Measurements from ENCODE around the gene CHST13.

Gene CHST13, protein sequence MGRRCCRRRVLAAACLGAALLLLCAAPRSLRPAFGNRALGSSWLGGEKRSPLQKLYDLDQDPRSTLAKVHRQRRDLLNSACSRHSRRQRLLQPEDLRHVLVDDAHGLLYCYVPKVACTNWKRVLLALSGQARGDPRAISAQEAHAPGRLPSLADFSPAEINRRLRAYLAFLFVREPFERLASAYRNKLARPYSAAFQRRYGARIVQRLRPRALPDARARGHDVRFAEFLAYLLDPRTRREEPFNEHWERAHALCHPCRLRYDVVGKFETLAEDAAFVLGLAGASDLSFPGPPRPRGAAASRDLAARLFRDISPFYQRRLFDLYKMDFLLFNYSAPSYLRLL

DNA sequence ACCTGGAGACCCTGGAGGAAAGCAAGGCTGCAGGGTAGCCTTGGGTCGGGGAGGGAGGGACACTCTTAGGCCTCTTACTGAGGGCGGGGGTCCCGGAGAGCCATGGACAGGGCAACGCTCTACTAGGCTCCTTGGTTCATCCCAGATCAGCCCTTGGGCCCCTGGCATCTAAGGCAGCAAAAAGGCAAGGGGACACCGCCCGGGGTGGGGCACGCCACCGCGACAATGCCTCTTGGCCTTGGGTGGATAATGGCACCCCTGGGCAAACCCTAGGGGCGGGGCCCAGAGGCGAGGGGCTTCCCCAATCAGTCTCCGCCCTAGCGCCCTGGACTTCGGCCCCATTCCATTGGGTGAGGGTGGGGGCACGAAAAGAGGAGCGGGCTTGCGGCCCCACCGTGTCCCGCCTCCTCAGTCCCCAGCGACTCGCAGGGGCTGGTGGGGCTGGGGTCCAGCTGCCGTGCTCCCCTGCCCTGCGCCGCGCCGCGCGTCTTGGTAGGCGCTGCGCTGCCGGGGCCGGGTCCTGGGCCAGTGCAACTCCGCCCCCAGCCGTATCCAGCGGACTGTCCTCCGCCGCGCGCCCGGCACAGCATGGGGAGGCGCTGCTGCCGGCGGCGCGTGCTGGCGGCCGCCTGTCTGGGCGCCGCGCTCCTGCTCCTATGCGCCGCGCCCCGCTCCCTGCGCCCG is at the start of gene CHST13:
TSS of gene CHST13 (plus strand) at position 411 of the 684 bp plus-strand sequence. CDS start at position 589, 178 bp downstream.
- DNase-seq: no peak

DNA sequence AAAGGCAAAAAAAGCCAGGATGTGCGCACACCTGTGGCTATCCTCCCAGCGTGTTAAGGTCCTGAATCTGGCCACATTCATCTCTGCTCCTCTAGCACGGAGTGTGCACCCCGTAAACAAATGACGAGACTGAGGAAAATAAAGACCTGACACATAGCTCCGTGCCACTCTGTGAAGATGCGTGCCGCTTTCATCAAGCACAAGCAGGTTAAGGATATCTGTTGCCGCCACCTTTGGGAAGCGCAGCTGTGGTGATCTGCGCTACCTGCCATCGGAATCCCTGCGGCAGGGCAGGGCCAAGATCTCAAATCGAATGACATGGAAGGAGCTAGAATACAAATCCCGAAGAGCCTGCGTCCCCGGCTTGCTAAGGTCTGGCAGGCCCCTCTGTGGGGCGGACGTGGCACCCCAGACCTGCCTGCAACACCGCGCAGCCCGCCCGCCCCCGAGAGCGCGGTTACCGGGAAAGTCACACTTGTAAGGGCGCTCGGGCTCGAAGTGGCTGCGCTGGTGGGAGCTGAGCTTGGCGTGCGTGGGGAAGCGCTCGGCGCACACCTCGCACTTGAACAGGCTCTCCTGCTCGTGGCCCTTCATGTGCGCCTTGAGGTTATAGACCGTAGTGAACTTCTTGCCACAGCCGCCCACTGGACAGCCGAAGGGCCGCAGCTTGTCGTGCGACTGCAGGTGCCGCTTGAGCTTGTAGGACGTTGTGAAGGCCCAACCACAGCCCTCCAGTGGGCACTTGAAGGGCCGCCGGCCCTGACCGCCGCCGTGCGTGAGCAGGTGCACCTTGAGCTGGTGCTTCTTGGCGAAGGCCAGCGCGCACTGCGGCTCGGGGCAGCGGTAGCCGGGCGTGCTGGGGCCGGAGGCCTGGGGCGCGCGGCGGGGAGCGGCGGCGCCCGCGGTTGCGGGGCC is 49.2 kb upstream of the CHST13 start:
- DNase-seq: no peak

DNA sequence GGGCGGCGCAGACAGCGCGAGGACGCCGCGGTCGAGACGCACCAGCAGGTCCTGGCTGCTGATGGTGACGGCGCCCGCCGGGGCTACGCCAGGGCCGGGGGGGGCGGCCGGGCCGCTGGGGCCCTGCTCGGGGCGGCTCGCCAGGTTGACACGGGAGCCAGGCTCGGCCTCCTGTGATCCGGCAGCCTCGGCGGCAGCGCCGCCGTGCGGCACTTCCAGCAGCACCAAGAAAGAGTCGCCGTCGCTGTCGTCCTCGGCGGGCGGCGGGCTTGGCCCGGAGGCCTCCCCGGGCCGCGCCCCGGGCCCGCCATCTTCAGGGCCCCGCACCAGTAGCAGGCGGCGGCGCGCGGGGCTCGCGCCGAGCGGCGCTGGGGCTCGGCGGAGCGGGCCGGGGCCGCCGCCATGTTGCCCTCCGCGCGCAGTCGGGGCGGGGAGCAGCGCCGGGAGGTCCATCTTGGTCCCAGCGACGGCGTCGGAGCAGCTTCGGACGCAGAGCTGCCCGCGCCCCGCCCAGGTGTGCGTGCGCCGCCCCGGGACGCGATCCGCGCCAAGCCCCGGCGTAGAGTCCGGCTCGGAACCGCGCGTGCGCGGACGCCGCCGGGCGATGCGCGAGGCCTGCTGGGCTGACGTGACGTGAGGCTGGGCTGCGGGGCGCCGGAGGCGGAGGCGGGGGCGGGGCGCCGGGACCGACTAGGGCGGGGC is 48.4 kb upstream of the CHST13 start, which contains the start of gene ZXDC:
TSS of gene ZXDC (minus strand) at position 479 of the 702 bp plus-strand sequence. CDS start at position 453, 26 bp downstream.
- peak; percentile 15 to 57 for DNase-seq

DNA sequence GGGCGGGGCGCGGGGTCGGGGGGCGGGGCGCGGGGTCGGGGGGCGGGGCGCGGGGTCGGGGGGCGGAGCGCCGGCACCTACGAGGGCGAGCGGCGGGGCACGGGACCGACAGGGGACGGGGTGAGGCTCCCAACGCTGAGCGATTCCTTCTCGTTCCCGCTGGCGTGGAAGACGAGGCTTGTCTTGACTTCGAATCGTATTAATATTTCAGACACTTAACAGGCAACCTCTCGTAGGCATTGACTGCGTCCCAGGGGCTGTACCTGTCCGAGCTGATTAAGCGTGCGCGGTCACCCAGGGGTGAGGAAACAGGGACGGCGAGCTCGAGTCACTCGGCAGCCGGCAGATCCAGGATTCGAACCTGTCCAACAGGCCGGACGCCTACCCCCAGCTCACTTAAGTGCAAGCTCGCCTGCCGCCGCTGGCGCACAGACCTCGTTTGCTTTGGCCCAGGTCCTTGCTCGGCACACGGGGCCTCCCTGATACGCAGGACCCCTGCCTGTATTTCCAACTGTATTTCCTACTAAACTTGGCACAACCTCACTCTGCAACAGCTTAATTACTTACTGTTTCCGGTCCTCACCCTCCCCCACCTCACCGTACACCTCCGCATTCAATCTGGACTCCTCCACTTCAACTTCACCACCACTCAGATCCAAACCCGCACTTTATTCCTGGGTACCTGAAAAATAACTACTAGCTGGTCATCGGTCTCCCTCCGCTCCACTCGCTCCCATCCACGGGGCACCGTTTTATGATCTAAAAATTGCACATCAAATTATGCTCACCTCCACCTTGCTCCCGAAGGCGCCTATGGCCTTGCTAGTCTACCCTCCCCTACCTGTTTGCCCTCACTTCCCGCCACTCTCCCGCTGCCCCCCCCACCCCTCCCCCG is 47.5 kb upstream of the CHST13 start:
- peak in 1 of 2 experiments; percentile 34 for DNase-seq

DNA sequence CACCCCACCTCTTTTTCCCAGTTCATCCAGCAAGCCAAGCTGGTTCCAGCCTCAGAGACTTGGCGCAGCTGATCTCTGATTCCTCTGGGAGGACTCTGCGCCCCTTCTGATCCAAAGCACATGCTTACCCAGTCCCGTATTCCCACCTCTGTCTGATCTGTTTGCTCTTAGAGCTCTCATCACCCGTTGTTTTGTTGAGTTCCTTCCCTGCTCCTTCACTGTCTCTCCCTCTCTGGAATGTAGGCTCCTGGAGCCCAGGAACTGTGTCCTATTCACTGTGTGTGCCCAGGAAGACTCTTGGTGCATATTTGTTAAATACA is 46.9 kb upstream of the CHST13 start:
- DNase-seq: no peak

DNA sequence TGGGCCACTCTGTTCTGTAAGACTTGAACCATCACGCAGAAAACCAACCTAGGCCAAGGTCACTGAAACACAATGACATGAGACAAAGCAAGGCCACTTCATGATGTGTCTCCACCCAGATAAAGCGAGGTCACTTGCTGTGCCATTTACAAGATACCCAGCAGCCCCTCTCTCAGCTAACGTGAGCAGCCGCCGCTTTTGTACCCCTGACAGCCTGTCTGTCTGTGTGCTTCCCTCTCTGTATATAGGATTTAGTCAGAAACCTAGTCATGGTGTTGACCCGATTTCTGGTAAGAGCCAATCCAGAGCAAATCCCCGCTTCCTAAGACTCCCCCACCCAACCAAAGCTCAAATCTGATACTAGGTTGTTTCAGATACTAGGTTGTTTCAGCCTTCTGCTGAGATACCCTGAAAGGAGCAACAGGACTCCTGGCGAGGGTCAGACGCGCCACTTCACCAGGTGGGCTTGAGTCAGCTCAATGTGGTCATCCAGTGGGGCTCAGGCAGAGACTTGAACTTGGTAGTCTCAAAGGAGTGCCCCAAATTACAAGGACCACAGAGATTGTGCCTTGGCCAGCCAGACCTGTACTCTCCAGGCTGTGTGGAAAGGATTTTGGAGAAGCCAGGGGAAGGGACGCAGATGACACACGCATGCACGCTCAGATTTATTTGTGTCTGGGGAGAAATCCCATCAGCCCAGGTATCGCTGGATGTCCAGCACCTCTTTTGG is 45.2 kb upstream of the CHST13 start:
- no peak for DNase-seq

DNA sequence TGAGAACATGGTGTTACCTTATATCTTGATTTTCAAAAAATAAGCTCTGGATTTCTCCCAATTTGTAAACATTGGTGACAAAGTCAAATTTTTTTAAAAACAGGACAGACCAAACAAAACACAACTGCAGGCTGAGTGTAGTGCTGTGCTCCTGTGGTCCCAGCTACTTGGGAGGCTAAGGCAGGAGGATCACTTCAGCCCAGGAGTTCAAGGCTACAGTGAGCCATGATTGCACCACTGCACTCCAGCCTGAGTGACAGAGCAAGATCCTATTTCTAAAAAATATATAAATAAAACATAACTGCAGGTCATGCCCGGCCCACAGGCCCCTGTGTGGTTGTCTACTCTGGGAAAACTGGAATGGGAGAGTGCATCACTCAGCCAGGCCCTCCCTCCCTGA is 44.3 kb upstream of the CHST13 start:
- no peak for DNase-seq

DNA sequence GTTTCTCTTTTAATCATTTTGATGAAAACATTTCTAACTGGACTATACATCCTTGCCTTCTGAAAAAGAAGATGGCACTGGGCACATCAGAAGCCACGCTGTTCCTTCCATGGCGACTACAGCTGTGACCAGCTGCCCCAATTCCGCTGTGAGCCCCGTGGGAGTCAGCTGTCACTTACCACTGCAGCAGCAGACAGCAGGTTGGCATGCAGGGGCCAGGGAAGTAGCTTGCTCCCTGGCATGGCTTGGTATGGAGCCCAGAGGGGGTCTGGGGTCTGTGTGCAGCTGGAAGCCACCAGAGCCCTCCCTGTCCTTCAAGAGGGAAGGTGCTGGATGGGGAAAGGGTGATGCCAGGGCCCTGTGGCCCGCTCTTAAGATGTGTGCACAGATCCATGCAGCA is 43.7 kb upstream of the CHST13 start:
- DNase-seq: no peak

DNA sequence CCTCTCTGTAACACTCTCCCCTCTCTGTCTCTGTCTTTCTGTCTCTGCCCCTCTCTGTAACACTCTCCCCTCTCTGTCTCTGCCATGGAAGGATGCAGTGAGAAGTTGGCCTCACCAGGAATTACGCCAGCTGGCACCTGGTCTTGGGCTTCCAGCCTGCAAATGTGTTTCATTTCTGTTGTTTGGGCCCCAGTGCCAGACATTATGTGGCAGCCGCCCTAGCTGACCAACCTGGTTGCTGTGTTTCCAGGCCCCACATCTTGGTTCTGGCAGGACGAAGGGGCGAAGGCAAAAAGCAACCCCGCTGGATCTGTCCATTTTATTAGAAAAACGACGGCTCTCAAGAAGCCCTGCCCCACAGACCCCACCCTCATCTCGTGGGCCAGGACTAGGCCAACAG is 43.1 kb upstream of the CHST13 start:
- DNase-seq: peak; percentile 60 to 93

DNA sequence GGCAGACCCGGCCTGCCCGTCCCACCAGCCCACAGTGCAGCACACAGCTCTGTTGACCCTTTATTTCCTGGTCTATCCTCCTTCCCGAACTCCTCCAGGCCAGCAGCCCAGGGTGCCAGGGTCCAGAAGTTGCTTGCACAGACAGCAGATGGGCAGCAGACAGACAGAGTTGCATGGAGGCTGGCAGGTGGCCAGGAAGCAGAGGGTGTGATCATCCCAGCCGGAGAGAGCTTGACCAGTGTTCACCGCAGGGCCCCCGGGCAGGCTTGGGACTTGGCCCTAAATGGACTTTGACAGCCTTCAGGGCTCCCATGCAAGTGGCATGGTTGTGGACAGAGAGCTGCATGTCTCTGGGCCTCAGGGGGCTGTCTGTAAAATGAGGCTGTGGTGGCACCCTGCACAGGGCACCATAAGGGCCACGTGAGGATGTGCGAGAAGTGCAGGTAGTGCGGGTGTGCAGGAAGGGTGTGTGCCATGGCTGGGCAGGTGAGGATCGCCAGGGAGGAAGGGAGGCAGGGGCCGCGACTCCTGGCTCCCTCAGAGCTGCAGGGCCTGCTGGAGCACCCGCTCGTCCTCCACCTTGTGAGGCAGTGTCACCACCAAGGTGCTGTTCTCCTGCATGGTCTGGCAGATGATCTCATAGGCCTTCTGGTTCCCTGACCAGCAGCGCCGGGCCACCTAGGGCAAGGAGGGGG is 42.0 kb upstream of the CHST13 start:
- DNase-seq: no peak

DNA sequence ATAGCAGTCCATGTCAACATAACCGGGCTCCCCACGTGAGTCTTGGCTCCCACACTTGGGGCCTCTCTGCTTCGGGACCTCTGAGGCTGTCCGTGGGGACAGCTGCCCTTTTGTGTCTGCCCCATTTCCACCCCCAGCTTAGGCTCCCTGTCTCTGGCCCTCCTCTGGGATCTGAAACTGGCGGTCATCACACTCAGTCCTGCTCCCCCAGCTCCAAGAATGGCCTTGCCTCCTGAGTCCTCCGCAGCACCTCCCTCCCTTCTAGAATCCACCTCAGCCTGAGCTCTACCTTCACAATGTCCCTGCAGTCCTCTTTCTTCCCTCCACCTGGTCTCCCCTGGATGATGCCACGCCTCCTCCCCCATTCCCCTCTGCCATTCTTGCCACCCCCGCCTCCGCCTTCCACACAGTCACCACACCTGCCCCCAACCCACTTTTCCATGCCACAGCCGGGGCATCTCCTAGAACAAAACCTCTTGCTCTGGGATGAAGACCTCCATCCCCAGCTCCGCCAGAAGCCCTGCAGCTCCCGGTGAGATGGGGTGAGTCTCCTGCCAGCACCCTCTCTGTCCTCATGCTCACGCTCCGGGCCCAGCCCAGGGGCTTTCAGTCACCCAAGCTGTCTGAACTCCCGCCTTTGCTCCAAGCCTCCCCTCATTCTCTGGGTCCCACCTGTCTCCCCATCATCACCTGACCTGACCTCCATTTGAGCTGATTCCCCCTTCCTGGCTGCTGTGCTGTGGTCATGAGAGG is 41.3 kb upstream of the CHST13 start:
- DNase-seq: no peak

DNA sequence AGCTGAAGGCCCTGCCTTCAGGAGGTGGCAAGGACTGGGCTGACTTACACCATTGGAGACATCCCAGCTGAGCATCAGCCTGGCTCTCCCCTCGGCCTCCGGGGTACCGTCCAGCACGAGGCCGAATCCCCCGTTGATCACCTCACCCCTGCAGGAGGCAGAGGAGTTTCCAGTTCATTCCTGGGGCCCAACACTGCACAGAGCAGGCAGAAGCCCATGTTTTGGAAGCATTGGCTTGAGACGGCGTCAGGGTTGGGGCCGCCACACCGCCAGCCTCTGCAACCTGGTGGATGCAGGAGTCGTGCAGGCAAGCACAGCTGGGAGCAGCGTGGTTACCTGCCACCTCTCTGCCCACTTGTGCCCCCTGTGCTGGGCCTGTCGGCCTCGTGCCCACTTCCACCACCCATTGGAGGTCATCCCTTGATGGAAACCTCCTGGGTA is 40.6 kb upstream of the CHST13 start:
- DNase-seq: no peak

DNA sequence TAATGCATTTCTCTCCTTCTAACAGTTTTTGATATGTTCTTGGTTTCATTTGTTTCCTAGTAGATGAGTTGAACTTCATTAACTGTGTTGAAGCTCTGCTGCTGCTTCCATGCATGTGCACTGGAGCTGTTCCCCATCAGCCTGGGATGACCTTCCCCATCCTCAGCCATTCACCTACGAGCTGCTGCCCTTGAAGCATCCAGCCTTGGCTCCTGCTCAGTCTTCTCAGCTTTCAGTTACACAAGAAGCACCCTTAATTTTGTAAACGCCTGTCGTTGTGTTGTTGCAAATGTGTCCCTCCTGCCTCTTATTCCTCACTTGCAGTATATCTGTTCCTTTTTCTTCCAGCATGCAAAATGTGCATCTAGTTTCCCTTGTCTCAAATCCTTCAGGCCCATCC is 39.8 kb upstream of the CHST13 start:
- DNase-seq: no peak

DNA sequence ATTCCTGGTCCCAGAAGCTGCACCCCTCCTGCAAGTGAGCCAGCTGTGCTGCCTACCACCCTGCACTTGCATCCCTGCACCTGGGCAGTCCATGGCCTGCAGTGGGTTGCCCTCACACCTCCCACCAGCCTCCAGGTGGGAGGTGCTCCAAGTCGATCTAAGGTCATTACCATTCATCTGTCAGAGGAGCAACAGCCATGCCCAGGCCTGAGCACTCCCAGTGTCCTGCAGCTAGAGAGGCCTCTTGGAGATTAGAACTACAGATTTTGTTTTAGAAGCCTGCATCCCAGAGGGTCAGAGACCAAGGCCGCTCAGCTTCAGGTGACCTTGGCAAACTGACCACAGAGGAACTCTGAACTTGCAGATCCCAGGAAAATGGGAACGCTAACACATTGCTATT is 39.3 kb upstream of the CHST13 start:
- DNase-seq: no peak

DNA sequence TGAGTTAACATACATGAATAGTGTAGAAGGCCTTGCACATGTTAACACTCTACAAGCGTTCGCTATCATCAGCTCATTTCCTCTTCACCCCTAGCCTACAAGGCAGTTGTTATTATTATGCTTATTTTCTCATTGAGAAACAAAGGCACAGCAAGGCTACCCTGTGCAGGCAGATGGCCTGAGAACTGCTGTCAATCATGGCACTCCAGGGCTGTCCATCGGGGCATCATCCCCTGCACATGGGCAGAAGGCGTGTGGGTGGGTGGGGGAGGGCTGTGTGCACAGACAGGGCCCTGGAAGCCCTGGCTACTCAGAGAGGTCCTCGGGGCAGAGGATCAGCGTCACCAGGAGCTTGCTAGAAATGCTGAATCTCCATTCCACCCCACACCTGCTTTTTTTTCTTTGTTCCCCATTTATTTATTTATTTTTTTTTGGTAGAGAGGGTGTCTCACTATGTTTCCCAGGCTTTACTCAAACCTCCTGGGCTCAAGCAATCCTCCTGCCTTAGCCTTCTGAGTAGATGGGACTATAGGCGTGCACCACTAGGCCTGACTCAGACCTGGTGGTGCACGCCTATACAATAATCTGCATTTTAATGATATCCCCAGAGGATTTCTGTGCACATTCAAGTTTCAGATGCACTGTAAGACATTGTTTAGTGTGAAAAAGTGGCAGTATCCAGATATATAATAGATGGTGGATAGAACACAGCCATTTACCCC is 38.6 kb upstream of the CHST13 start:
- DNase-seq: no peak

DNA sequence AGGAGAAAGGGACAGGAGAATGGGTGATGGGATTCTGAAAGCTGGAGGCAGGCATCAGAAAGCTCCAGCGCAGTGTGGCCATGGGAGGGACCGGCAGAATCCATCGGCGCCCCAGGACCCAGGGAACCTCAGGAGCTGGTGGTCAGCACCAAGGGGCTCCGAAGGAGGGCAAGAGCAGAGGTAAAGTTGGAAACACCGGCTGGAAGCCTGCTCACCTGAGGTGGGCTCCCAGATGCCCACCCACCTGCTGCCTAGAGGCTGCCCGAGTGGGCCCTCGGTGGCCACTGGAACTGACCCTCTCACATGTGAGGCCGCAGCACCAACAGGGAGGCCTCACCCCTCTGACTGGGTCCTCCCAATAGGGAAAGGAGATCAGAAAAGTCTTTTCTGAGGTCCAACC is 38.0 kb upstream of the CHST13 start:
- no peak for DNase-seq

DNA sequence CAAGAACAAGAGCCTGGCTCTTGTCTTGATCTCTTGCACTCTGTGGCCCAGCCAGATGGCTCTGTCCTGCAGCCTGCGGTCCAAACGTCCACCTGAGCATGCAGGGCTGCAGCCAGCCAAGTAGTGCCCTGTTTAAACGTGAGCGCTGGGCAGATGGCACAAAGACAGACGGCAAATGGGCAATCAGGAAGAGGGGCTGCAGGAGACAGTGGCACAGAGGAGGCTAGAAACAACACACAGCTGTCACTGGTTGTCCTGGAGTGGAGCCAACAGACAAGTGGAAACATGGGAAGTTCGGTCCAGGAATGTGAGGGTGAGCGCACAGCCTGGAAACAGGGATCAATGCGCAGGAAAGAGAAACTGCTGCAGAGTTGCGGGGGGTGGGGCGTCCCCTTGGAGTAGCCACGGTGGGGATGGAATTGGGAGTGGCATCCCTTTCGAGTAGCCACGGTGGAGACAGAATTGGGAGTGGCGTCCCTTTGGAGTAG is 37.6 kb upstream of the CHST13 start:
- peak in 1 of 2 experiments; percentile 21 for DNase-seq

DNA sequence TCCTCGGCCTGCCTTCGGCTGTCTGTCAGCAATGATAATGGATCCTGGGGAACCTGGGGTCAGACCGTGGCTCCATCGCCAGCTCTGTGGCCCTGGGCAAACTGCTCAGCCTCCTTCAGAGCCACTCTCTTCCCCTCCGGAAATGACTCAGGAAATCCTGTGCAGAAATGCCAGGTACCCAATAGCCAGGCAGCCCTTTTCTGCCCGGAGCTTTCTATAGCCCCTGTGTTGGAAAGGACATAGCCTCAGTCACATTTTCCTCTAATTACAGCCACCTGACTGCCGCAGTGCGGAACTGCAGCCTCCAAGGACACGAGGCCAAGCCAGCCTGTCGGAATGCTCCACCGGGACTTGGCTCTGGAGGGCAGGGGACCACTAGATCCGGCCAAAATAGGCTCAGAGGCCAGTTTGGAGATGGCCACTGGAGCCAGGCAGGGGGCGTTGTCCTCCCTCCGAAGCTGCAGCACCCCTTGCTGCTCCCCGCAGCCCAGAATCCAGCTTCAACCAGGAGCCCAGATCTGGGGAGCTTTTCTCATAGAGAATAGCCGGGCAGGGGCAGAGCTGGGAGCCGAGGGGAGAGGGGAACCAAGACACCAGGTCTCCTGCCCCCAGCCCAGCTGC is 36.7 kb upstream of the CHST13 start:
- no peak for DNase-seq

Data from cerebellar nuclear complex (tissue), 1 donor.